HG03066 (cell line): Measurements from ENCODE around the gene PDIA3.
A peak's percentile ranks its signal among the peaks of the same experiment; 100 is the strongest.
"Not testable (repeated sequence)": the region's sequence is repeated elsewhere in the genome, so short reads cannot be mapped to it uniquely, and the experiment has no call there.

Experiments
- ATAC-seq: cut with Tn5 transposase; IDR thresholded peaks from one replicate; pipeline ENCODE4 v1.9.1; 2021; ENCODE audit warnings: low read depth; ENCODE audit not compliant: unreplicated experiment

The PDIA3 gene

GRCh38 chr15:43808960-43809678 is 62.9 kb downstream of the PDIA3 start:
- ATAC-seq = peak; percentile 81

- not testable (repeated sequence) for ATAC-seq
These were observed 68.8 kb downstream of the PDIA3 start for GRCh38 chr15:43815064-43815463.

GRCh38 chr15:43821505-43821904 is 75.3 kb downstream of the PDIA3 start:
- no peak for ATAC-seq
